ENCODE measurements around the gene PIAS1. TPM values are rescaled to one million over a fixed set of nuclear protein-coding genes. Genes with fewer than 3 reads are reported as not detected.

PIAS1 gene
- total RNA-seq, 4 donors from 2014 or later = 32.6 to 59.5 (median 55.9) TPM

GRCh38 chr15:68186671-68187397 lies 132.7 kb downstream of the PIAS1 start:
- TF ChIP-seq POLR2A (IDR thresholded peaks at IDR 0.05) (no peak), CTCF (IDR thresholded peaks at IDR 0.05) (no peak)
- no peak for DNase-seq (ENCODE audit: low spot score in 2 of 2)
- no peak overlapping the region for H3K4me3 ChIP-seq (ENCODE audit: low read depth, poor library complexity, severe bottlenecking)
- WGBS, 2 donors = 71 to 86% methylated on average over 5 of the region's 5 CpGs
- intact Hi-C loops (cut with DNase I; ENCODE audit: low total_unique reads) = no loop called here

GRCh38 chr15:68187559-68187958 lies 133.4 kb downstream of the PIAS1 start:
- peak in 1 of 2 donors; percentile 50 for DNase-seq (ENCODE audit: low spot score in 2 of 2)

GRCh38 chr15:68188647-68189046 lies 134.5 kb downstream of the PIAS1 start:
- TF ChIP-seq POLR2A (IDR thresholded peaks at IDR 0.05) (no peak), CTCF (IDR thresholded peaks at IDR 0.05) (no peak)
- DNase-seq (ENCODE audit: low spot score in 2 of 2) = no peak
- WGBS, 2 donors = 81% methylated on average over 2 of the region's 2 CpGs
- H3K4me3 ChIP-seq (ENCODE audit: low read depth, poor library complexity, severe bottlenecking) = no peak overlapping the region
- intact Hi-C loops (cut with DNase I; ENCODE audit: low total_unique reads) = no loop called here

More at GRCh38 chr15:68187559-68187958, 133.4 kb downstream of the PIAS1 start:
- TF ChIP-seq CTCF (IDR thresholded peaks at IDR 0.05) (no peak), POLR2A (IDR thresholded peaks at IDR 0.05) (no peak)
- intact Hi-C loops (cut with DNase I; ENCODE audit: low total_unique reads) = no loop called here
- H3K4me3 ChIP-seq (ENCODE audit: low read depth, poor library complexity, severe bottlenecking) = no peak overlapping the region
- WGBS, 2 donors = 17 to 39% methylated on average over 9 of the region's 9 CpGs

GRCh38 chr15:68190048-68190447 lies 135.9 kb downstream of the PIAS1 start:
- H3K4me3 ChIP-seq (ENCODE audit: low read depth, poor library complexity, severe bottlenecking) = no peak overlapping the region
- no peak for DNase-seq (ENCODE audit: low spot score in 2 of 2)
- WGBS, 2 donors = 90% methylated on average over 4 of the region's 4 CpGs
- intact Hi-C loops (cut with DNase I; ENCODE audit: low total_unique reads) = no loop called here
- no peak for TF ChIP-seq CTCF (IDR thresholded peaks at IDR 0.05)
- no peak for TF ChIP-seq POLR2A (IDR thresholded peaks at IDR 0.05)

GRCh38 chr15:68191555-68191954 lies 137.4 kb downstream of the PIAS1 start:
- intact Hi-C loops (cut with DNase I; ENCODE audit: low total_unique reads) = no loop called here
- no peak overlapping the region for H3K4me3 ChIP-seq (ENCODE audit: low read depth, poor library complexity, severe bottlenecking)
- WGBS, 2 donors = 62 to 65% methylated on average over 3 of the region's 3 CpGs
- DNase-seq (ENCODE audit: low spot score in 2 of 2) = no peak
- TF ChIP-seq POLR2A (IDR thresholded peaks at IDR 0.05) (no peak), CTCF (IDR thresholded peaks at IDR 0.05) (no peak)

GRCh38 chr15:68192117-68192516 lies 138.0 kb downstream of the PIAS1 start:
- no peak overlapping the region for H3K4me3 ChIP-seq (ENCODE audit: low read depth, poor library complexity, severe bottlenecking)
- intact Hi-C loops (cut with DNase I; ENCODE audit: low total_unique reads) = no loop called here
- WGBS, 2 donors = 93 to 96% methylated on average over 4 of the region's 4 CpGs
- DNase-seq (ENCODE audit: low spot score in 2 of 2) = no peak
- TF ChIP-seq POLR2A (IDR thresholded peaks at IDR 0.05) (no peak), CTCF (IDR thresholded peaks at IDR 0.05) (no peak)
